Fibroblast of mammary gland (primary cell): ENCODE results near the gene TXNDC8.
A peak's percentile ranks its signal among the peaks of the same experiment; 100 is the strongest.

Source experiments
- DNase-seq: peaks from one replicate; pipeline ENCODE4 v3.0.0-alpha.2; 2010; ENCODE audit warnings: low read depth
- H3K4me3 ChIP-seq: 2 replicates; pipeline ENCODE4 v1.5.1; 2011; ENCODE audit warnings: low read depth, mild to moderate bottlenecking, low read length, moderate library complexity; ENCODE audit not compliant: control insufficient read depth
- TF ChIP-seq, protein P1 (sequence below): conservative IDR thresholded peaks from 2 replicates; pipeline ENCODE4 v1.5.1; 2011; ENCODE audit warnings: low read depth, low read length, inconsistent platforms; ENCODE audit not compliant: control insufficient read depth, insufficient read depth

Gene TXNDC8

DNA sequence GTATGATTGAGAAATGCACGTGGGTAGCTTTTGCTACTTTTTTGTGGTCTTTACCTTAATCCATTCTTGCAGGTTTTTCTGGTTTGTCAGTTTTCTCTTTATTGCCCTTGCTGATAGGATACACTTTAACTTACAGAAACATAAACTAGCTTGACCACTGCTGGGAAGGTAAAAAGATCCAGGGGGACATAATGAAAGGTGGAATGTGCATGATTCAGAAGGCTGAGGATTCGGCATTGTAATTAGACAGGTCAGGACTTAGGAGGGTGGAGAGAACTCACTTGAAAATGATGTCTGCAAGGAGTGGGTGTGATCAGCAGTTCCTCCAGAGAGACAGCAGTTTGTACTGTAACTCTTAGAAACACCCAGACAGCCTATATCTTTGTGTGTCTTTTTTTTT is 19.8 kb upstream of the TXNDC8 start:
- no peak for DNase-seq
- TF ChIP-seq, protein P1, sequence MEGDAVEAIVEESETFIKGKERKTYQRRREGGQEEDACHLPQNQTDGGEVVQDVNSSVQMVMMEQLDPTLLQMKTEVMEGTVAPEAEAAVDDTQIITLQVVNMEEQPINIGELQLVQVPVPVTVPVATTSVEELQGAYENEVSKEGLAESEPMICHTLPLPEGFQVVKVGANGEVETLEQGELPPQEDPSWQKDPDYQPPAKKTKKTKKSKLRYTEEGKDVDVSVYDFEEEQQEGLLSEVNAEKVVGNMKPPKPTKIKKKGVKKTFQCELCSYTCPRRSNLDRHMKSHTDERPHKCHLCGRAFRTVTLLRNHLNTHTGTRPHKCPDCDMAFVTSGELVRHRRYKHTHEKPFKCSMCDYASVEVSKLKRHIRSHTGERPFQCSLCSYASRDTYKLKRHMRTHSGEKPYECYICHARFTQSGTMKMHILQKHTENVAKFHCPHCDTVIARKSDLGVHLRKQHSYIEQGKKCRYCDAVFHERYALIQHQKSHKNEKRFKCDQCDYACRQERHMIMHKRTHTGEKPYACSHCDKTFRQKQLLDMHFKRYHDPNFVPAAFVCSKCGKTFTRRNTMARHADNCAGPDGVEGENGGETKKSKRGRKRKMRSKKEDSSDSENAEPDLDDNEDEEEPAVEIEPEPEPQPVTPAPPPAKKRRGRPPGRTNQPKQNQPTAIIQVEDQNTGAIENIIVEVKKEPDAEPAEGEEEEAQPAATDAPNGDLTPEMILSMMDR, result no peak
- H3K4me3 ChIP-seq, result no peak overlapping the region

DNA sequence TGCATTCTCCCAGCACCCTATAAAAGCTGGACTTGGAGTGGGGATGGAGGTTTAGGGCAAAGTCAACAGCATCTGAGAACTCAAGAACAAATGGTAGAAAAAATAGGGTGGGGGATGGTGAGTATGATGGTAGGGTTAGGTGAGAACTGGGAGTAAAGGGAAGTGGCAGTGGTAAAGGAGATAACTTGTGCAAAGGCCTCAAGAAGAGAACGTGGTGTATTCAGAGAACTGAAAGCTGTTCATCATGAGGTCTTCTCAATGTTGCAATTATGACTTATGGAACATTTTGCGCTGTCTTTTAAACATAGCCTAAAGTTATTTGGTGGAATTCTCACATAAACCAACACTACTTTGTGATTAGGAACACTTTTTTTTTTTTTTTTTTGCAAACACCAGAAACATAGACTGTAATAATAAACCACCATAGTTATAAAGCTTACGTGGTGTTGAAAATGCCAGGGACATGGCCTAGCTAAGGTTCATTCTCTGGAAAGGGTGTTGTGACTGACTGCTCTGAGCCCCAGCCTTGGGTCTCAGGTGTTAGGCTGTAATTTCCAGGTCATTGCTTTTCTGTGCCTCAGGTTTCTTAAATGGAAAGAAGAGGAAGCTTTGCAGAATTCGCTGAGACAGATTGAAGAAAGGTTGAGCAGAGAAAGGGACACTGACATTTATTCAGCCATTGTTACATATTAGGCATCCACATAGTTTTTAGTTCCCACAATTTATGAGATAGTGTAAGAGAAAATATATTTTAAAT is 19.2 kb upstream of the TXNDC8 start:
- TF ChIP-seq, protein P1, result no peak
- DNase-seq, result no peak

GRCh38 chr9:110355911-110356310 is 18.2 kb upstream of the TXNDC8 start:
- TF ChIP-seq, protein P1, result no peak
- H3K4me3 ChIP-seq, result no peak overlapping the region
- DNase-seq, result no peak

More for the DNA sequence above, 19.2 kb upstream of the TXNDC8 start:
- no peak overlapping the region for H3K4me3 ChIP-seq

- H3K4me3 ChIP-seq, result no peak overlapping the region
- TF ChIP-seq, protein P1, result no peak
- DNase-seq, result peak; percentile 85
These were observed 13.4 kb upstream of the TXNDC8 start for GRCh38 chr9:110351009-110351467.

DNA sequence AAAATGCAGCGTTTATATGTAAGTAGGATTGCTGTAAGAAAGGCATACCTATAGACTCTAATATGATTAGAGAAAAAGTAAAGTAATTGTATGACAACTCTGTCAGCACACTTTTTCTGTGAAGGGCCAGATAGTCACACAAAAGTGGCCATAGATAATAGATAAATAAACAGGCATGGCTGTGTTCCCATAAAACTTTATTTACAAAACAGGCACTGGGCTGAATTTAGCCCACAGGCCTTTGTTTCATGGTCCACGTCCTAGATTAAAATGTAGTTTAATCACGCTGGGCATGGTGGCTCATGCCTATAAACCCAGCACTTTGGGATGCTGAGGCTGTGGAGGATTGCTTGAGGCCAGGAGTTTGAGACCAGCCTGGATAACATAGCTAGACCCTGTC is 8.7 kb upstream of the TXNDC8 start:
- H3K4me3 ChIP-seq, result no peak overlapping the region
- DNase-seq, result no peak
- TF ChIP-seq, protein P1, result no peak

GRCh38 chr9:110344821-110345220 is 7.2 kb upstream of the TXNDC8 start:
- TF ChIP-seq, protein P1, result no peak
- no peak overlapping the region for H3K4me3 ChIP-seq
- DNase-seq, result no peak

GRCh38 chr9:110343551-110343950 is 5.9 kb upstream of the TXNDC8 start:
- H3K4me3 ChIP-seq, result no peak overlapping the region
- no peak for DNase-seq
- TF ChIP-seq, protein P1, result no peak
